Measurements from ENCODE around the gene CEP170B.
A peak's percentile ranks its signal among the peaks of the same experiment; 100 is the strongest.

Gene CEP170B

DNA sequence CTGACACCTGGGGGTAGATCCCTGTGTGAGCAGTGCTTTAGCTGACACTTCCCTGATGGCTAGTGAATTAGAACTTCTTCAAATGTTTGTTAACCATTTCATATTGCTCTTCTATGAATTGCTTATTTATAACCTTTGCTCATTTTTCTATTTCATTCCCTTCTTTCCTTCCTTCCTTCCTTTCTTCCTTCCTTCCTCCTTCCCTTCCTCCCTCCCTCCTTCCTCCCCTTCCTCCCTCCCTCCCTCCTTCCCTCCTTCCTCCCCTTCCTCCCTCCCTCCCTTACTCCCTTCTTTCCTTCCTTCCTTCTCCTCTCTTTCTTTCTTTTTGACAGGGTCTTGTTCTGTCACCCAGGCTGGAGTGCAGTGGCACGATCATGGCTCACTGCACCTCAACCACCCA lies 23.3 kb upstream of the CEP170B start:
- intact Hi-C loops (cut with DNase I; ENCODE audit: low total_unique reads): no loop called here
- no peaks in the 10 kb centered on the region for H3K9me3 ChIP-seq
- peaks cover 0 to 23% (median 18%) of the 10 kb centered on the region in 4 donors for H3K4me1 ChIP-seq
- H3K27ac ChIP-seq: no peak overlapping the region
- no peak overlapping the region for H3K4me3 ChIP-seq
- TF ChIP-seq, protein P1, sequence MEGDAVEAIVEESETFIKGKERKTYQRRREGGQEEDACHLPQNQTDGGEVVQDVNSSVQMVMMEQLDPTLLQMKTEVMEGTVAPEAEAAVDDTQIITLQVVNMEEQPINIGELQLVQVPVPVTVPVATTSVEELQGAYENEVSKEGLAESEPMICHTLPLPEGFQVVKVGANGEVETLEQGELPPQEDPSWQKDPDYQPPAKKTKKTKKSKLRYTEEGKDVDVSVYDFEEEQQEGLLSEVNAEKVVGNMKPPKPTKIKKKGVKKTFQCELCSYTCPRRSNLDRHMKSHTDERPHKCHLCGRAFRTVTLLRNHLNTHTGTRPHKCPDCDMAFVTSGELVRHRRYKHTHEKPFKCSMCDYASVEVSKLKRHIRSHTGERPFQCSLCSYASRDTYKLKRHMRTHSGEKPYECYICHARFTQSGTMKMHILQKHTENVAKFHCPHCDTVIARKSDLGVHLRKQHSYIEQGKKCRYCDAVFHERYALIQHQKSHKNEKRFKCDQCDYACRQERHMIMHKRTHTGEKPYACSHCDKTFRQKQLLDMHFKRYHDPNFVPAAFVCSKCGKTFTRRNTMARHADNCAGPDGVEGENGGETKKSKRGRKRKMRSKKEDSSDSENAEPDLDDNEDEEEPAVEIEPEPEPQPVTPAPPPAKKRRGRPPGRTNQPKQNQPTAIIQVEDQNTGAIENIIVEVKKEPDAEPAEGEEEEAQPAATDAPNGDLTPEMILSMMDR (IDR thresholded peaks at IDR 0.05): no peak
- no peak for DNase-seq
- no peaks in the 10 kb centered on the region for H3K36me3 ChIP-seq
- H3K27me3 ChIP-seq: peaks cover 0 to 51% of the 10 kb centered on the region in 2 donors

DNA sequence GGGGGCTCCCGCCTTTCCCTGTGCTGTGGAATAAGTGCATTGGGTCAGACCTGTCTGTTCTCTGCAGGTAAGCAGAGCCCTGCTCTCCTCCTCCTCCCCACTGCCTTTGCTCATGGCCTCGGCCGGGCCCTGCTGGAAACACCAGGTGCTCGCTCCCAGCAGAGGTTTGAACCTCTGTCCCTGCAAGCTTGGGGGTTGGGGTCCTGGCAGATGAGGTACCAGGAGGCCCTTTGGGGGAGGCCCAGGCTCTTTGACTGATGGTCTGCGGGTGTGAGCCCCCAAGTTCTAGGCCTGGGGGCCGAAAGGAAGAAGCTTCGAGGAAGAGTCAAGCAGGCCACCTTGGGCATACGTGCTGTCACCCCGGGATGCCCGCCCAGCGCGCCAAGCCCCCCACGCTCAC lies 22.1 kb upstream of the CEP170B start:
- intact Hi-C loops (cut with DNase I; ENCODE audit: low total_unique reads): no loop called here
- no peaks in the 10 kb centered on the region for H3K36me3 ChIP-seq
- peaks cover 0 to 23% (median 18%) of the 10 kb centered on the region in 4 donors for H3K4me1 ChIP-seq
- peaks cover 0 to 64% of the 10 kb centered on the region in 2 donors for H3K27me3 ChIP-seq
- peak in 1 of 2 donors; percentile 60 for DNase-seq
- peak overlapping the region; percentile 33 to 52 for H3K4me3 ChIP-seq
- H3K9me3 ChIP-seq: no peaks in the 10 kb centered on the region
- no peak overlapping the region for H3K27ac ChIP-seq
- TF ChIP-seq, protein P1 (IDR thresholded peaks at IDR 0.05): no peak

DNA sequence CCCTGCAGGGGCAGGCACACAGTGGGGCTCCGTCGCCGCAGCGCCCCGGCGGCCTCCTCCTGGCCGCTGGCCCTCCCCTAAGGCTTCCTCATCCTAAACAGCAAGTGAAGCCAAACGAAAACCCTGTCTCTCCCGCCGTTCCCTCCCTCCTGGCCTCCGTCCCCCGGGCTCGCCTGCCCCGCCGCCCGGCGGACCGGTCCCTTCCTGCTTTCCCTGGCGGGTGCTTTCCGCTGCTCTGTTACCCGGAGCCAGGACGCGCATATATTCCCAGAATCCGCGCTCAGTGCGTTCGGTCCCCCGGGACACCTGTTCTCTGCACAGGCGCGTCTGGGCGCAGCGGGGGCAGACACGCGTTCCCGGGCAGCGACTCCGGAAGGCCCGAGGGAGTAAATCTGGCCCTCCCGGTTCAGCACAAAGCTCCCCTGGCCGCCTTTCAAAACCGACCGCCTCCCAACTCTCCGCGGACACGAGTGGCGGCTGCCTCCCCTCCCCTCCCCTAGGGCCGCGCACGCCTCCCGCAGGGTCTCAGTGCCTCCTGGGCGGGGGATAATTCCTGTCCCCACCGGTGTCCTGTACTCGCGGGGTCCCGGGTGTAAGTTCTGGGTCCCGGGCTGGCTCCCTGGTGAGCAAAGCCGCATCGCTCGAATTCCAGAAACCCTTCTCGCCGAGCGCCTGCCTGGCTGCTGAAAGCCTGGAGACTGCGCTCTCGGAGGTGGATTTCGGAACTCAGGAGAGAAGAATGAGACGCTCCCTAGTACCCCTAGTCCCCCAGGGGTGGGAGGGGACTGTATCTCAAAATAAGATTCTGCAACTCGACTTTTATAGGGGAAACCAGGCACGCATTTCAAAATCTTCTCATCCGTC lies 21.4 kb upstream of the CEP170B start:
- no peaks in the 10 kb centered on the region for H3K36me3 ChIP-seq
- peaks cover 0 to 23% (median 18%) of the 10 kb centered on the region in 4 donors for H3K4me1 ChIP-seq
- peaks cover 0 to 68% of the 10 kb centered on the region in 2 donors for H3K27me3 ChIP-seq
- TF ChIP-seq, protein P1 (IDR thresholded peaks at IDR 0.05): no peak
- peak overlapping the region; percentile 33 to 52 for H3K4me3 ChIP-seq
- H3K9me3 ChIP-seq: no peaks in the 10 kb centered on the region
- no peak overlapping the region for H3K27ac ChIP-seq
- intact Hi-C loops (cut with DNase I; ENCODE audit: low total_unique reads): no loop called here
- DNase-seq: peak in 1 of 2 donors; percentile 65

DNA sequence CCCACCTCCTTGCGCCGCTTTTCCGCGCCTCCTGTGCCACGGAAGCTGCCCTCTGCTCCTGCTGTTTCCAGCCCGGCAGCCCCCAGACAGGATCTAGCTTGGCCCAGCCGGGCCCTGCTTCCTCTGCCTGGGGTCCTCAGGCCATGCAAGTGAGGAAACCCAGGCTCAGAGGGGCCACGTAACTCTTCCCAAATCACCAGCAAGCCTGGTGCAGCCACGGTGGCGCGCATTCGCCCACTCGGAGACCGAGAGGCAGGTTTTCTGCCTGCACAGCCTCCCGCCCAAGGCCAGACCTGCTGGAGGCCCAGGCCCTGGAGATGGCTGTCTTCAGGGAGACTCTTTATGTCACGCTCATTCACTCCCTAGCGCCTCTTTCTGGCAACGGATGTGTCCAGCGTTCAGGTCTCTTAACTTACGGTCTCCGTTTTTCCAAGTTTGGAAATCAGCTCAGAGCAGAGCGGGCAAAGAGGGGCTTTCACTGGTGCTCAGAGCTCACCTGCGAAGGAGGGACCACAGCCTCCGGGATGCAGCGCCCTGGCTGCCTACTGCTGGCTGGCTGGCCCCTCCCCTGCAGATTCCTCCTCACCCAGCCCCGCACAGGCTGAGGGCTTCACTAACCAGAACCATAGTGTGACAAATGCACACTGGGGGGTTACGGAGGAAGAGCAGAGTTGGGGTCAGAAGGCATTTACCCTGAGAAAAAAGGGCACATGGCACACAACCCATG lies 20.6 kb upstream of the CEP170B start:
- Histone ChIP-seq H3K27me3 (peaks cover 0 to 75% of the 10 kb centered on the region in 2 donors), H3K36me3 (no peaks in the 10 kb centered on the region), H3K9me3 (no peaks in the 10 kb centered on the region), H3K27ac (no peak overlapping the region), H3K4me1 (peaks cover 0 to 23% (median 18%) of the 10 kb centered on the region in 4 donors), H3K4me3 (peak overlapping the region; percentile 33 to 52)
- peak in 1 of 2 donors; percentile 46 for DNase-seq
- TF ChIP-seq, protein P1 (IDR thresholded peaks at IDR 0.05): no peak
- intact Hi-C loops (cut with DNase I; ENCODE audit: low total_unique reads): no loop called here

DNA sequence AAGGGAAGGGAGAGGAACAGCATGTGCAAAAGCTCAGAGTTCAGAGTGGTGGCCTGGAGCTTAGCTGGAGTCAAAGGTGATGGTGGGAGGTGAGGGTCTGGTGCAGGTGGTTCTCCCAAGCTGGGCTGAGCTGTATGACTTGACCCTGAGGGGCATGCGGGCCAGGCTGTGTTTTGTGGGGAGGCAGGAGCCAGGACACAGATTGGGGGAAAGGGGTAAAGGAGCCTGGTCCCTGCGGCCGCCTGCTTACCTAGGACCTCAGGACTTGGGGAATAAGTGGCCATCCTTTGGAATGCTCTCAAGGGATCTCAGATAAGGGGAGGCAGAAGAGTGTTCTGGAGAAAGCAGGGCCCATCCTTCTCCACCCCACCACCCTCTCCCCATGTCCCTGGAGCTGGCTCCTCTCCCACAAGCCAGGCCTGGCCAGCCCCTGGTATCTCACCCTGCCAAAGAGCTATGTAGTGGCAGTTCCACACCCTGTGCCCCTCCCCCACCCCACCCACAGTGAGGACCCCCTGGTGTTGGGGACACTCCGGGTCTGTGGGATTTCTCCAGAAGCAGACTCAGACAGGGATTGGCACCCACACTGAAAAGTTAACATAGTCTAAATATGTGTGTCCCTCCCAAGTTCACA lies 19.9 kb upstream of the CEP170B start:
- intact Hi-C loops (cut with DNase I; ENCODE audit: low total_unique reads): no loop called here
- Histone ChIP-seq H3K4me1 (peaks cover 0 to 23% (median 18%) of the 10 kb centered on the region in 4 donors), H3K36me3 (no peaks in the 10 kb centered on the region), H3K27ac (no peak overlapping the region), H3K27me3 (peaks cover 0 to 82% of the 10 kb centered on the region in 2 donors), H3K4me3 (no peak overlapping the region), H3K9me3 (no peaks in the 10 kb centered on the region)
- TF ChIP-seq, protein P1 (IDR thresholded peaks at IDR 0.05): no peak
- DNase-seq: peak in 1 of 2 donors; percentile 46

Data from tibial artery (tissue), 4 donors.